AG10803 (cell line): Measurements from ENCODE around the gene TRMT44.
A peak's percentile ranks its signal among the peaks of the same experiment; 100 is the strongest.

Source experiments
- DNase-seq: peaks from one replicate; pipeline ENCODE4 v3.0.0; 2010; ENCODE audit warnings: low read depth
- H3K4me3 ChIP-seq: 2 replicates; pipeline ENCODE4 v1.5.1; 2011; ENCODE audit warnings: mild to moderate bottlenecking, low read length, control low read depth
- TF ChIP-seq, protein P1 (sequence below): conservative IDR thresholded peaks from 2 replicates; pipeline ENCODE4 v1.5.1; 2011; ENCODE audit warnings: mild to moderate bottlenecking, low read length, control low read depth, inconsistent platforms

TRMT44 gene

DNA sequence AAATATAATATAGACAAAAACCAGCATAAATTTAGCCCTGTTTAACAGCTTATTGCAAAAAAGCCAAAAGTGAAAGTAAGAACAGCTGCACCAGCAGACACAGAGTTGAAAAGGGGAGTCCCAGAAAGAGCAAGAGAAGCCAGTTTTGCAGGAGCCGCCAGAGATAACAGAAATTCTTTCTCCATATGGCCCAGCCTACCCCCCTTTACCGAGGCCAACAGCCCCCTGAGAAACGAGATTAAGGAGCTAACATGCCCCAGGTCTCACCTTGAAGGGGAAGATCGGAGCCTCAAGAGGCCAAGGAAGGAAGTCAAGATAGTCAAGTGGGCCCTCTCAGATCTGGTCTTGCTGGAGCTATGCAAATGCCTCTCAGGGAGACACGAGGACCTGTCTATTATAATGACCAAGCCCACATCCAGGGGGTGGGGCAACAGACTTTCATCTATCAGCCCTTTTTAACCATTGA lies 4.9 kb upstream of the TRMT44 start:
- H3K4me3 ChIP-seq, result peak overlapping the region; percentile 50
- TF ChIP-seq, protein P1, sequence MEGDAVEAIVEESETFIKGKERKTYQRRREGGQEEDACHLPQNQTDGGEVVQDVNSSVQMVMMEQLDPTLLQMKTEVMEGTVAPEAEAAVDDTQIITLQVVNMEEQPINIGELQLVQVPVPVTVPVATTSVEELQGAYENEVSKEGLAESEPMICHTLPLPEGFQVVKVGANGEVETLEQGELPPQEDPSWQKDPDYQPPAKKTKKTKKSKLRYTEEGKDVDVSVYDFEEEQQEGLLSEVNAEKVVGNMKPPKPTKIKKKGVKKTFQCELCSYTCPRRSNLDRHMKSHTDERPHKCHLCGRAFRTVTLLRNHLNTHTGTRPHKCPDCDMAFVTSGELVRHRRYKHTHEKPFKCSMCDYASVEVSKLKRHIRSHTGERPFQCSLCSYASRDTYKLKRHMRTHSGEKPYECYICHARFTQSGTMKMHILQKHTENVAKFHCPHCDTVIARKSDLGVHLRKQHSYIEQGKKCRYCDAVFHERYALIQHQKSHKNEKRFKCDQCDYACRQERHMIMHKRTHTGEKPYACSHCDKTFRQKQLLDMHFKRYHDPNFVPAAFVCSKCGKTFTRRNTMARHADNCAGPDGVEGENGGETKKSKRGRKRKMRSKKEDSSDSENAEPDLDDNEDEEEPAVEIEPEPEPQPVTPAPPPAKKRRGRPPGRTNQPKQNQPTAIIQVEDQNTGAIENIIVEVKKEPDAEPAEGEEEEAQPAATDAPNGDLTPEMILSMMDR, result no peak
- DNase-seq, result no peak

DNA sequence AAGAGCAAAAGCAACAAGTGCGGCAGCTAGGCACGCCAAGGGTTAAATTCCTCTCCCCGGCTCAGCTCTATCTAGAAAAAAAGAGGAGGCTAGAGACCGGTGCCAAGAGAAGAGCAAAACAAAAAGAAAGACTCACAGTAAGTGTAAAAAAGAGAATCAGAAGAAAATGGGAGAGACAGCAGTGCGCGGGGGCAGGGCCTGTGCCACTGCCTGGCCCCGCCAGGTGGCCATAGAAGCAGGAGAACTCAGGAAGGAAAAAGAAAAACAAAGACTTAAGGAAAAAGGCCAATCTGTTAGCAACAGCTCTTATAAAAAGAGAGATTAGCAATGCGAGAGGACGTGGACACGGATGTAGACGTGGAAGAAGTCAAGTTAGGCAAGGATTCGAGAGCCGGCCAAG lies 3.3 kb upstream of the TRMT44 start:
- no peak overlapping the region for H3K4me3 ChIP-seq
- no peak for DNase-seq
- TF ChIP-seq, protein P1, result no peak

DNA sequence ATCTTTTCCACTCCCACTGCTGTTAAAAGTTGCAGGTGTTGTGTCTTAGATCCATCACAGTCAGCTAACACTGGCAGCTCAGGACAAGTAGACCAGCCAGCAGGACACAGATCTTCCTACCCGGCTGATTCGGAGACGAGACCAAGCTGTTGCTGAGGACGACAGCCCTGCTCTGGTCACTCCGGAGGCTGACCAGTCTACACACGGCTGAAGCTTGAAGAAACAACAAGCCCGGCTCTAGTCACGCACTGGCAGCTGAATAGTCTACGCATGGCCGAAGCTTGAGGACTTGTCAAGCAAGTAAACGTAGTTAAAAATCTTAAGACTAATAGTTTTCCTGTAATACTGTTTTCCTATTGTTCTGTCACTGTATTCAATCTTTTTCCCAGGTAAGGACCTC lies 1.8 kb upstream of the TRMT44 start:
- TF ChIP-seq, protein P1, result no peak
- no peak for DNase-seq
- H3K4me3 ChIP-seq, result no peak overlapping the region

DNA sequence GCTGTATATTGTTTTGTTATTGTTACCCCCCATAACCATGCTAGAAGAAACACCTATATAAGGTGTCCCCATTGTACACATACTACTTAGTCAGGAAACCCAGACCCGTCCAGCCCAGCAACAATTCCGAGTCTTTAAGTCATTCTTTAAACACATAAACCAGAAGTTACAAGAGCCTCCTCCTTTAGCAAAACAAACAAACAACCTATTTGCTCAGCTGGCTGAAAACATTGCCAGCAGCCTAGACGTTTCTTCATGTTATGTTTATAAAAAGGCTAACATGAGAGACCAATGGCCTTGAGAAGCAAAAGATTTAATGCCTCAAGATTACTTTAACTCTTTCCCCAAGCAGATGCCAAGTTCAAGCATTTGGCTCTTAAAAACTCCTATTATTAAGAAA lies 1.4 kb upstream of the TRMT44 start:
- DNase-seq, result peak; percentile 12
- no peak overlapping the region; the same call in 1 of the 2 replicates for H3K4me3 ChIP-seq
- TF ChIP-seq, protein P1, result no peak

DNA sequence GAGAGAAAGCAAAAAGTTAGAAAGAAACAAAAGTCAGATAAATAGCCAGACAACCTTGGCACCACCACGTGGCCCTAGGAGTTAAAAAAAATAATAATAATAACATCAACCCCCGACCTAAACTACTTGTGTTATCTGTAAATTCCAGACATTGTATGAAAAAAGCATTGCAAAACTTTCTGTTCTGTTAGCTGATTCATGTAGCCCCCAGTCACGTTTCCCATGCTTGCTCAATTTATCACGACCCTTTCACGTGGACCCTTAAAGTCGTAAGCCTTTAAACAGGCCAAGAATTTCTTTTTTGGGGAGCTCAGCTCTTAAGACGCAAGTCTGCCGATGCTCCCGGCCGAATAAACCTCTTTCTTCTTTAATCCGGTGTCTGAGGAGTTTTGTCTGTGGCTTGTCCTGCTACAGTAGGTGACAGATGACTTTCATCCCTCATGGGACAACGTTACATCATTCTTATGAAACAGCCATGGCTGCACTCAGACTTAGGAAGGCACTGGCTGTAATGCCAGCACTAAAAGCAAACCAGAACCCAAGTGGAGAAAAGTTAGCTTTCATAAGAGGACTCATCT lies 574 bp upstream of the TRMT44 start:
- TF ChIP-seq, protein P1, result no peak
- H3K4me3 ChIP-seq, result peak overlapping the region; percentile 95
- DNase-seq, result peak; percentile 63

DNA sequence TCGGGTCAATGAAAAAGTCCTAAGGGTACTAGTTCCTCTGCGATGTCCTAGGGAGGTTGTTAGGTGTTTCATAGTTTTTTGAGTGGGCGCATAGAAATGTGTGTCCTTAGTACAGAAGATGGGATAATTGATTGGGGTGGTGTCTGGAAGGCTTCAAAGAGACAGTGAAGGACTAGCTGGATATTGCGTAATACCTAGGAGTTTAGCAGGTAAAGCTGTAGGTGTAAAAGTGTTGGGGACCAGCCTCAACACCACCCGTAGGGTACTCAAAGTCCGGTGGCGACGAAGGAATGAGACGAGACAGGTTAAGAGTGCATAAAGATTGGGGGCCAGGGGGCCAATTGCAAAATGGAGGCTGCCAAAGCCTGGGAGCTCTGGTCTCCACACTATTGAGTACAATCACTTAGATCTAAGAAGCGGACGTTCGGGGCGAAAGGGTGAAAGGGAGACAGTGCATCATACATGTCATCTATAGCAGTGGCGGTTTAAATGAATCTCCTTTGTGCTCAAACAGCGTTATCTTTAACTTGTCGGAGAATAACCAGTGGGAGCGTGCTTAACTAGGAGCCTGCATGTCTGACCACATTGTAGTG lies 1.0 kb downstream of the TRMT44 start:
- no peak for DNase-seq

More for the DNA sequence above, 1.0 kb downstream of the TRMT44 start:
- H3K4me3 ChIP-seq, result peak overlapping the region; percentile 95
- TF ChIP-seq, protein P1, result no peak
